HEK293T (cell line): ENCODE measurements around the gene TNFAIP8L1.

Source experiments
- CTCF ChIA-PET: fragments of 350-600 bp; formaldehyde crosslinking; extraction: SDS; loops from one replicate; lab custom pipeline; 2021; ENCODE audit warnings: antibody characterized with exemption, inconsistent platforms; lab: Yijun Ruan, JAX
- POLR2A ChIA-PET: fragments of 350-600 bp; formaldehyde crosslinking; extraction: SDS; loops from one replicate; lab custom pipeline; 2020; ENCODE audit warnings: antibody characterized with exemption, inconsistent platforms; lab: Yijun Ruan, JAX
- DNase-seq: peaks from one replicate; pipeline ENCODE4 v3.0.0; 2012; ENCODE audit warnings: mixed read lengths; ENCODE audit errors: extremely low spot score
- ARNT ChIP-seq: fragments of 450-650 bp; IDR thresholded peaks from 2 replicates; pipeline ENCODE4 v1.6.1; 2017; ENCODE audit warnings: mild to moderate bottlenecking
- BHLHE40 ChIP-seq: fragments of 450-650 bp; IDR thresholded peaks from 2 replicates; pipeline ENCODE4 v1.6.1; 2016; ENCODE audit warnings: mild to moderate bottlenecking, moderate library complexity, borderline replicate concordance
- CTBP1 ChIP-seq: fragments of 450-650 bp; IDR thresholded peaks from 2 replicates; pipeline ENCODE4 v1.6.1; 2016; ENCODE audit warnings: borderline replicate concordance
- ELF4 ChIP-seq: fragments of 450-650 bp; IDR thresholded peaks from 2 replicates; pipeline ENCODE4 v1.6.1; 2017; ENCODE audit warnings: antibody characterized with exemption
- FOXA1 ChIP-seq: fragments of 450-650 bp; IDR thresholded peaks from 2 replicates; pipeline ENCODE4 v1.6.1; 2016; ENCODE audit warnings: mild to moderate bottlenecking
- FOXK2 ChIP-seq: fragments of 450-650 bp; IDR thresholded peaks from 2 replicates; pipeline ENCODE4 v1.6.1; 2016; ENCODE audit warnings: mild to moderate bottlenecking
- FOXM1 ChIP-seq: fragments of 450-650 bp; IDR thresholded peaks from 2 replicates; pipeline ENCODE4 v1.6.1; 2017; ENCODE audit warnings: mild to moderate bottlenecking, borderline replicate concordance
- HDGF ChIP-seq: fragments of 450-650 bp; IDR thresholded peaks from 2 replicates; pipeline ENCODE4 v1.6.1; 2017; ENCODE audit warnings: antibody characterized with exemption, borderline replicate concordance
- L3MBTL2 ChIP-seq: fragments of 450-650 bp; conservative IDR thresholded peaks from 2 replicates; pipeline ENCODE4 v1.6.1; 2016; ENCODE audit warnings: mild to moderate bottlenecking
- LEF1 ChIP-seq: fragments of 450-650 bp; IDR thresholded peaks from 2 replicates; pipeline ENCODE4 v1.6.1; 2017; ENCODE audit warnings: mild to moderate bottlenecking, borderline replicate concordance
- NFRKB ChIP-seq: fragments of 450-650 bp; IDR thresholded peaks from 2 replicates; pipeline ENCODE4 v1.6.1; 2016; ENCODE audit warnings: mild to moderate bottlenecking, moderate library complexity
- SP1 ChIP-seq: fragments of 450-650 bp; IDR thresholded peaks from 2 replicates; pipeline ENCODE4 v1.6.1; 2017
- SUZ12 ChIP-seq: fragments of 450-650 bp; IDR thresholded peaks from 2 replicates; pipeline ENCODE4 v1.6.1; 2016; ENCODE audit warnings: mild to moderate bottlenecking
- TARDBP ChIP-seq: fragments of 450-650 bp; IDR thresholded peaks from 2 replicates; pipeline ENCODE4 v1.6.1; 2016
- ZNF384 ChIP-seq: fragments of 450-650 bp; IDR thresholded peaks from 2 replicates; pipeline ENCODE4 v1.6.1; 2016
- TF ChIP-seq, protein P1 (sequence below): fragments of 450-650 bp; IDR thresholded peaks from 2 replicates; pipeline ENCODE4 v1.6.1; 2016

TNFAIP8L1 gene

DNA sequence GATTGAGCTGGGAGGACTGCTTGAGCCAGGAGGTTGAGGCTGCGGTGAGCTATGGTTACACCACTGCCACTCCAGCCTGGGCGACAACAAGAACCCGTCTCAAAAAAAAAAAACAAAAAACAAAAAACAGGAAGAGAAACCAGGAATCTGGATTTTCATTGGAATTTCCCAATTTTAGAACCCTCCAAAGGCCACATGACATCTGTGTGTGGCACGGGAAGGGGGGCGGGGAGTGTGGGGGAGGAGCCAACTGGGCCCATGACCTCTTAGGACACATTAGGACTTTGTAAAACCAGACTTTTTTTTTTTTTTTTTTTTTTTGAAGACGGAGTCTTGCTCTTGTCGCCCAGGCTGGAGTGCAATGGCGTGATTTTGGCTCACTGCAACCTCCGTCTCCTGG, 52.1 kb downstream of the TNFAIP8L1 start:
- ChIA-PET POLR2A (no interaction called here), CTCF (no interaction called here)
- no peak for TF ChIP-seq BHLHE40
- TF ChIP-seq CTBP1: no peak
- TF ChIP-seq SP1: no peak
- TF ChIP-seq FOXM1: no peak
- TF ChIP-seq L3MBTL2: no peak
- TF ChIP-seq LEF1: no peak
- TF ChIP-seq, protein P1, sequence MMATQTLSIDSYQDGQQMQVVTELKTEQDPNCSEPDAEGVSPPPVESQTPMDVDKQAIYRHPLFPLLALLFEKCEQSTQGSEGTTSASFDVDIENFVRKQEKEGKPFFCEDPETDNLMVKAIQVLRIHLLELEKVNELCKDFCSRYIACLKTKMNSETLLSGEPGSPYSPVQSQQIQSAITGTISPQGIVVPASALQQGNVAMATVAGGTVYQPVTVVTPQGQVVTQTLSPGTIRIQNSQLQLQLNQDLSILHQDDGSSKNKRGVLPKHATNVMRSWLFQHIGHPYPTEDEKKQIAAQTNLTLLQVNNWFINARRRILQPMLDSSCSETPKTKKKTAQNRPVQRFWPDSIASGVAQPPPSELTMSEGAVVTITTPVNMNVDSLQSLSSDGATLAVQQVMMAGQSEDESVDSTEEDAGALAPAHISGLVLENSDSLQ: no peak
- TF ChIP-seq NFRKB: no peak
- no peak for TF ChIP-seq SUZ12
- TF ChIP-seq ELF4: no peak
- no peak for TF ChIP-seq ARNT
- no peak for TF ChIP-seq ZNF384
- no peak for TF ChIP-seq HDGF
- no peak for TF ChIP-seq FOXA1
- no peak for TF ChIP-seq FOXK2
- TF ChIP-seq TARDBP: no peak
- DNase-seq: no peak

DNA sequence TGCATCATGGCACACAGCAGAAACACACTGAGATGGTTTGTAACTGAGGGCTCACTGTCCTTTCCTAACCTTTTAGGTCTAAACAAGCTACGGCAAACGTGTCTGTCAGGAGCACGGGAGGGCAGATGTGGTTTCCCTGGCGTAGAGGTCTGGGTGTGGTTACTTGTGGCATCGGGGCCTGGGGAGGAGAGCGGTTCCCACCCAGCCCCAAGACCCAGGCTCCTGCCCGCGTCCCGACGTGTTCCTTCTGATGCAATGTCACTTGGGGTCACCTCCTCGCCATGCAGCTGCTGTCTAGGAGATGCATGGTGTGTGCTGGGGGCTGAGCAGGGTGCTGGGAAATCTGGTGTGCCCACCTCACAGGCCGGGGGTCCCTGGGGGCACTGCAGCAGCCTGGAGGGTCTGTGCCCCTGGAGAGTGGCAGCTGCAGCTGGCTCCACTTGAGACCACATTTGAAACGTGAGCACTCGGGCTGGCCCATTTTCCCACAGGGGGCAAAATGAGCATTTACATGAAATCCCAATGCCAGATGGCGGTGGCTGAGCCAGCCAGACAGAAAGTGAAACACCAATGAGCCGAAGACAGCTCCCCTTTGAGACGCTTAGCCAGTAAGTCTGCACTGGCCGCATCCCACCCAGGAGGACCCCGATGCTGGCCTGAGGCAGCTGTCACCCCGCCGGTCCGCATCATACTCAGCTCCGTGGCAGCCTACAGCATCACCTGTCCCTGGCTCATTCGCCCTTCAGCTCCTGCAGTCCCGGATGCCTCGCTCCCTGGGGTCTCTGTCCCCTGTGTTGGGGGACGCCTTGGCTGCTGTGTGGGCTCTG, 53.1 kb downstream of the TNFAIP8L1 start:
- no peak for DNase-seq
- CTCF ChIA-PET: no interaction called here
- POLR2A ChIA-PET: no interaction called here
- TF ChIP-seq SUZ12: no peak
- TF ChIP-seq ELF4: no peak
- TF ChIP-seq BHLHE40: no peak
- TF ChIP-seq ZNF384: no peak
- TF ChIP-seq ARNT: no peak
- TF ChIP-seq, protein P1: no peak
- TF ChIP-seq FOXA1: no peak
- no peak for TF ChIP-seq FOXK2
- TF ChIP-seq L3MBTL2: no peak
- no peak for TF ChIP-seq HDGF
- no peak for TF ChIP-seq SP1
- TF ChIP-seq NFRKB: no peak
- TF ChIP-seq LEF1: no peak
- no peak for TF ChIP-seq TARDBP
- TF ChIP-seq FOXM1: no peak

DNA sequence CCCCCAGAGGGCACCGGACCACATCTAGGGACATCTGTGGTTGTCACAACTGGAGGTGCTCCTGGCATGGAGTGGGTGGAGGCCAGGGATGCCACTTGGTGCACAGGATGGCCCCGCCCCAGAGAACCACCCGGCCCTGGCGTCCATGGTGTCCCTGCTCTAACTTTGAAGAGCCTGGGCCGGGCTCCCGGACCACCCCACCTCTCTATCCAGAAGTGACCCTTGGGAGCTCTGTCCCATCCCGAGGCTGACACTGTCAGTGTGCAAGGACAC, 53.7 kb downstream of the TNFAIP8L1 start:
- ChIA-PET POLR2A (no interaction called here), CTCF (no interaction called here)
- DNase-seq: no peak
- no peak for TF ChIP-seq FOXK2
- TF ChIP-seq ARNT: no peak
- TF ChIP-seq FOXM1: no peak
- no peak for TF ChIP-seq SUZ12
- TF ChIP-seq FOXA1: no peak

DNA sequence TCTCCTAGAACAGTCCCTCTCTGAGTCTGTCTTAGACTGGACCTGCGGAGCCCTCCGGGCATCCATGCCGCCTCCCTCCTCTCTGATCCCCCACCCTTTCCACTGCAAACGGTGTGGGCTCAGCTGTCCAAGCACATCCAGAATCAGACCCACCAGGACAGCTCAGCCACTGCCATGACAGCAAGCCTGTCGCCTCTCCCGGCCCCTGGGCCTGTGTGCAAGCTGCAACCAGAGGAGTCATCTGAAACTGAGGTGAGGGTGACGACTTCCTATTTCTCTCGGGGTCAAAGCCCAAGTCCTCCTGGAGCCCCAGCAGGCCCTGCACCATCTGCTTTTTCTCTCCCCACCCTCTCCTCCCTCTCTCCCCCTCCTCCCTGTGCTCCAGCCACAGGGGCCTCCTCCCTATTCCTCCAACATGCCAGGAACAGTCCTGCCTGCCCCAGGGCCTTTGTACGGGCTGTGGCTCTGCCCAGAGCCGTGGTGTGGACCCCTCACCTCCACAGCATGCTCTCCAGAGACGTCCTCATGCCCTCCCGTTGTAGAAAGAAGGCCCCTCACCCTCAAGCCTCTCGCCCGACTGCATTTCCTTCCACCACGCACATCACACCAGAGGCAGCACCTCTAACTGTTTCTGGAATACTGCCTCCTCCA, 54.3 kb downstream of the TNFAIP8L1 start:
- no peak for DNase-seq
- CTCF ChIA-PET: no interaction called here
- TF ChIP-seq TARDBP (no peak), L3MBTL2 (no peak), NFRKB (no peak), FOXK2 (no peak), HDGF (no peak), FOXA1 (no peak), ELF4 (no peak), CTBP1 (no peak), ARNT (no peak), SP1 (no peak), FOXM1 (no peak), SUZ12 (no peak), LEF1 (no peak), BHLHE40 (no peak), ZNF384 (no peak)
- TF ChIP-seq, protein P1: no peak
- POLR2A ChIA-PET: no interaction called here

DNA sequence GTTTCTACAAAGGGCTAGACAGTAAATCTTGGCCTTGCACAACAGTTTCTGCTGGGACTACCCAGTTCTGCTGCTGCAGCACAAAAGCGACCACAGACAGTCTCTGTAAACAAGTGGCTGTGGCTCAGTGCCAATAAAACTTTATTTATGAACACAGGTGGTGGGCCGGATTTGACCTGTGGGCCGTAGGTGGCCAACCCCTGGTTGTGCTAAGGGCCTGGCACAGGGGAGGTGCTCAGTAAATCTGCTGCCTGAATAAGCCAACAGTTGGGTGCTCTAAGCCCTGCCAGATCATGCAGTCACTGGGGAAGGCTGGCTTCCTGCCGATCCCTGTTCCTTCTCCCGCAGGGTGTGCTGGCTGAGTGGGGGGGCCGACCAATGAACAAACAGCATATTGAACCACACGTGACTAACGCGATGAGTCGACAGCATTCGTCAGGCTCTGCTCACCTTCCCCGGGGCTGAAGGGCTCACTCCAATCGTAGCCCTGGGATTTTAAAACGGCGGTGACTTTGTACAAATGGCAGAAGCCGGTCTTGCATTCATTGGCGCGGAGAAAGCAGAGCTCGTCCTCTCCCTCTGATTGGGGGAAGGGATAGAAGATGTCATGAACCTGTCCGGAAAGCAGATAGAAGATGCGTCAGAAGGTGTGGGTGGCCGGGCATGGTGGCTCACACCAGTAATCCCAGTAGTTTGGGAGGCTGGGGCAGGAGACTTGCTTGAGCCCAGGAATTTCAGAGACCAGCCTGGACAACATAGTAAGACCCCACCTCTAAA, 55.1 kb downstream of the TNFAIP8L1 start:
- TF ChIP-seq ARNT: no peak
- TF ChIP-seq CTBP1: no peak
- TF ChIP-seq ZNF384: no peak
- no peak for TF ChIP-seq FOXM1
- TF ChIP-seq FOXA1: no peak
- TF ChIP-seq L3MBTL2: no peak
- no peak for TF ChIP-seq ELF4
- no peak for TF ChIP-seq LEF1
- ChIA-PET POLR2A (no interaction called here), CTCF (interaction anchor here (0.7 kb wide), 1 partner anchor 96 kb away, joined by 3 read pairs; no protein-coding TSS in a partner anchor)
- DNase-seq: no peak
